A549 treated with AZD2906 at 1 μM for 4 hours (cell line): ENCODE measurements around the gene SRRT. TPM values are rescaled to one million over a fixed set of nuclear protein-coding genes. Genes with fewer than 3 reads are reported as not detected.

Experiments
- total RNA-seq: library from RNA; stranded (reverse); fragments of 200-300 nt; extraction: Qiagen RNA extraction; gene quantifications from 5 replicates; pipeline ENCODE4 v1.2.3, GENCODE V29; 2022

Gene SRRT
- 116 to 144 TPM (median 134 TPM) in 5 replicates for total RNA-seq

DNA sequence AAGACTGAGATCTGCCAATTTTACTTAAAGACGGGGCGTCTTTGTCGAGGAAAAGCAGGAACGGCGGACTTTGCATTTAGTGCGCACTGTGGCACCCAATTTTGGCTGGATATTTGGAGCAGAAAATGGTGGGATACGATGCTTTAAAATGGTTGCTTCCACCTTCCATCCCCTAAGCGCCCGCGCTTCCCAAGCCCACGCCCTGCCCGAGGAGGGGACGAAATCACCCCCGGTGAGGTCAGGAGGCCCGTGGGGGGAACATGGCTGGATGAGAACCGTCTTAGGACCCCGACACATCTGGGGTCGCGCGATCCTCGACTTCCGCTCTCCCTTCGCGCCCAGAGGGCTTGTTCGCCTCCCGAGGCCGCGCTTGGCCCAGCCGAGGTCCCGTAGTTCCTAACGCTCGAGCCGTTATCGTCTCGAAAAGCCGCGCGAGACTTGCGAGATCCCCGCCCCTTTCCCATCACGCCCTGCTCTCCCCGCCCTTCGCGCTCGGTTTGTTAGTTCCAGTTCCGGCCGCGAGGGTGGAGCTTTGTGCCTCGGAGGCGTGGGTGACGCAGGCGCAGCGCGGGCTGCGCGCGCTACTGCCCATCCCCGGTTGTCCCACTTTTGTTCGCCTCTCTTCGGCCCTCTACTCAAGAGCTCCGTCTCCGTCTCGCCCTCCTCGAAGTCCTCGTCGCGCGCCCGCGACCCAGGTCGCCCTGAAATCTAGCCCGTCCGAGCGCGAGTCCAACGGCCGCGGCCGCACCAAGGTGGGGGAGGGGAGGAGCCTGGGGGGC, at the start of gene SRRT:
Gene SRRT, plus strand, starts transcription at position 527 of the 779 bp plus-strand sequence. CDS start 488 bp downstream, outside the sequence.

DNA sequence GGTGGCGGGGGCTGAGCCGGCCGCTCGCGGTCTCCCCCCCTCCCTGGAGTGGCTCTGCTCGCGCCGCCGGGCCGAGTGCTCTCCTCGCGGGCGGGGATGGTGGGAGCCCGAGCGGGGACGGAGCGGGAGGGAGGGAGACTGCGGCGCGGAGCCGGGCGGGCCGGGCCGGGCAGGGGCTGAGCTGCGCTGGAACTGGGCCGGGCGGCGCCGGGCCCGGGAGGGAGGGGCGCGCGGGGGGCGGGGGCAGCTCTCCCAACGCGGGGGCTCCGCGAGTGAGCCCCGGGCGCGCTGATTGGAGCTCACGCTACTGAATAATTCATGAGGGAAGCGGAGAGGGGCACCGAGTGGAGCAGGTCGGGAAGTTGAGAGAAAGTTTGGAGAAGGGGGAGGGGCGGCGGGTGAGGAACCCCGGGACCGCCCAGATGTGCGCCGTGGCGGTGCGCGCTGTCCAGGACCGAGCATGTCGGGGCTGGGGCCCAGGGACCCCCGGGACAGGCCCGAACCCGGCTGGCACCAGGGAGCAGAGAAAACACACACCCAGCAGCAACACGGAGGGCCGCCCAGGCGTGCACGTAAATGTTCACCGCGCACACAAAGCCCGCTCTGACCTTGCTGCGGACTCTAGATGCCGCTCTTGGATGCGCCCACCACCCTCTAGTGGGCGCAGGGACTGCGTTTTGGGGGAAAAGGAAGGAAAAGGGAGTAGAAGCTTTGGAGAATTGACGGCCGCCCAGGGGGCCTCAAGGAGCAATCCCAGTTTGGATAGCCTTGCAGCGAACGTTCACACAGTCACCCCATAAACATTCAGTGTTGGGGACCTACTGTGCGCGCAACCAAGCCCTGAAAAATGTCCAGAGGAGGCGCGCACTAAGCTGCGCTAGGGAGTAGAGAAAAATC, 47.3 kb upstream of the SRRT start, which contains the start of gene EPHB4:
Gene EPHB4, minus strand, starts transcription at position 194 of the 897 bp plus-strand sequence. CDS start 493 bp downstream, outside the sequence.

GRCh38 chr7:100852048-100852872, 22.6 kb upstream of the SRRT start, which contains the start of gene SLC12A9:
SLC12A9 (plus strand) TSS chr7:100852713; CDS start chr7:100854198, 1,485 bp downstream.

DNA sequence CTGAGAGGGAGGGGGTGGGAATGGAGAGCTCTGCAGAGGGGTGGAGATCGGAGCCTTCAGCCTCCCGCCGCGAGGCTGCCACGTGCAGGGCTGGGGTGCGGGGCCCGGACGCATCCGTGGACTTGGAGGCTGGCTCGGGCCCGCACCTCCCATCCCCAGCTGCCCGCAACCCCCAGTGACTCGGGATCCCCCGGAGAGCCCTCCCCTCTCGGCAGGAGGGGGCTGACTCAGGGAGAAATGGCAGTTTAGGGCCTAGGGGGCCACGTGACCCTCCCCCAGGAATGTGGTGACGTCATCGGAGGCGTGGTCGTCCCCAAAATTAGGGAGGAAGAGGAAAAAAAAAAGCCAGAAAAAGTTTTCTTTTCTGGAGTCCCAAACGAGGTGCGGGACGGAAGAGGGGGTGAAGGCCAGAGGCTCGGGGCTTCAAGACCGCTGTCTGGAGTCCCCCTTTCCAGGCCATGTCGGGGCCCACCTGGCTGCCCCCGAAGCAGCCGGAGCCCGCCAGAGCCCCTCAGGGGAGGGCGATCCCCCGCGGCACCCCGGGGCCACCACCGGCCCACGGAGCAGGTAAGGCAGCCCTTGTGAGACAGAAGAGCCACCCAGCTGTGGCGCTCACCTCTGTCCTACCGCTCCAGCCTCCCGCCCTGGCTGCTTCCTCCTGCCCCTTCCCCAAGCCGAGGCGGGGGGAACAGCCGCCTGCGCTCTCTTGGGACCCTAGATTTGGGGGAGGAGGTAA, 7.7 kb upstream of the SRRT start, which contains the start of gene TRIP6:
Gene TRIP6, plus strand, starts transcription at position 348 of the 736 bp plus-strand sequence. Its CDS starts 111 bp downstream, at position 459.

GRCh38 chr7:100888988-100889750, 14.3 kb downstream of the SRRT start, which contains the start of gene UFSP1:
UFSP1 (minus strand) TSS chr7:100889715; CDS start chr7:100889271, 444 bp downstream.

GRCh38 chr7:100895701-100895955, 20.7 kb downstream of the SRRT start, which contains the start of gene ACHE:
ACHE (minus strand) TSS chr7:100895888; CDS start chr7:100894232, 1,656 bp downstream.

Other genes starting within 250 kb of the SRRT start
- 2.1 to 2.8 TPM (median 2.5 TPM) in 5 replicates for gene TFR2, start 233.6 kb upstream of the SRRT start, total RNA-seq
- not detected in 5 replicates for gene ACTL6B, start 218.7 kb upstream of the SRRT start, total RNA-seq
- 181 to 270 TPM (median 268 TPM) in 5 replicates for gene GNB2, start 201.4 kb upstream of the SRRT start, total RNA-seq
- 12.5 to 20.6 TPM (median 17.5 TPM) in 5 replicates for gene GIGYF1, start 180.9 kb upstream of the SRRT start, total RNA-seq
- gene POP7, start 169.0 kb upstream of the SRRT start, total RNA-seq = 68.5 to 93.3 TPM (median 89.6 TPM) in 5 replicates
- gene EPO, start 154.6 kb upstream of the SRRT start, total RNA-seq = 0.09 TPM in 1 of 5 replicates, not detected in the others
- not detected in 5 replicates for gene ZAN, start 141.5 kb upstream of the SRRT start, total RNA-seq
- 38.4 to 43.1 TPM (median 40.6 TPM) in 5 replicates for gene EPHB4, start 47.6 kb upstream of the SRRT start, total RNA-seq
- gene SLC12A9, start 22.4 kb upstream of the SRRT start, total RNA-seq = 13.3 to 15.9 TPM (median 13.9 TPM) in 5 replicates
- gene TRIP6, start 7.7 kb upstream of the SRRT start, total RNA-seq = 42.1 to 58.3 TPM (median 52.4 TPM) in 5 replicates
- gene UFSP1, start 14.6 kb downstream of the SRRT start, total RNA-seq = 4.3 to 6.3 TPM (median 5.4 TPM) in 5 replicates
- gene ACHE, start 20.8 kb downstream of the SRRT start, total RNA-seq = 2.3 to 3.5 TPM (median 3.1 TPM) in 5 replicates
- gene MUC3A, start 74.4 kb downstream of the SRRT start, total RNA-seq = 15.2 to 23.8 TPM (median 22.2 TPM) in 5 replicates
- 12.5 to 23.4 TPM (median 19.2 TPM) in 5 replicates for gene MUC12, start 94.5 kb downstream of the SRRT start, total RNA-seq
- gene MUC17, start 145.0 kb downstream of the SRRT start, total RNA-seq = 0.02 to 0.11 TPM (median 0.02 TPM) in 5 replicates
- 12.4 to 15.5 TPM (median 13.1 TPM) in 5 replicates for gene TRIM56, start 210.4 kb downstream of the SRRT start, total RNA-seq